K562 (cell line): ENCODE data around the gene CKMT2. TPM values are rescaled to one million over a fixed set of nuclear protein-coding genes. Genes with fewer than 3 reads are reported as not detected.

Source experiments
- ATAC-seq: fragments of 200-7000 bp; cut with Tn5 transposase; 3 replicates; pipeline ENCODE4 v1.9.1; 2020; ENCODE audit warnings: moderate library complexity
- BruUV-seq: library from RNA; stranded (reverse); fragments of 400-500 nt; replicated peaks from 2 replicates; lab custom pipeline; 2021; lab: Mats Ljungman, UMichigan
- CTCF ChIA-PET: fragments of 300-600 bp; formaldehyde crosslinking; extraction: SDS; loops from one replicate; lab custom pipeline; 2021; ENCODE audit warnings: low intra/inter-chr PET ratio; lab: Yijun Ruan, JAX
- POLR2A ChIA-PET: fragments of 300-600, 350-650 bp; sonication (Branson Sonifier 250); formaldehyde crosslinking; extraction: SDS; loops from one replicate; lab custom pipeline; 2021; ENCODE audit warnings: antibody characterized with exemption, inconsistent platforms; lab: Yijun Ruan, JAX
- DNase-seq, 4 experiments: peaks; one replicate each; pipeline versions ENCODE4 v3.0.0 to v3.0.0-alpha.2; 2011 to 2018; ENCODE audit warnings: low spot score in 3 of 4, mixed read lengths in 3 of 4; ENCODE audit errors: extremely low read depth in 1 of 4
- FAIRE-seq: peaks from 2 replicates; lab custom pipeline; 2011; peaks lifted over from hg19 to GRCh38; lab: Jason Lieb, UNC
- H2AFZ ChIP-seq: 2 replicates; pipeline ENCODE4 v1.6.0; 2011; ENCODE audit warnings: low read depth, low read length, control low read depth, inconsistent platforms
- H3K27ac ChIP-seq: fragments of 200-600 bp; 3 replicates; pipeline ENCODE4 v1.8.0; 2011; ENCODE audit warnings: low read depth, mild to moderate bottlenecking, control low read depth, inconsistent platforms, low read length, moderate library complexity, mixed read lengths; ENCODE audit errors: extremely low read depth
- H3K27me3 ChIP-seq, 2 experiments: fragments of 300-600 bp in 1 of 2; 2 replicates in 1 of 2; 3 replicates in 1 of 2; pipeline versions ENCODE4 v1.6.0 to v1.8.0; 2011; ENCODE audit warnings: inconsistent platforms in 2 of 2, low read length in 2 of 2, mild to moderate bottlenecking in 1 of 2, mixed read lengths in 1 of 2, moderate library complexity in 1 of 2; ENCODE audit not compliant: control insufficient read depth in 2 of 2, insufficient read depth in 2 of 2
- H3K36me3 ChIP-seq: fragments of 300-600 bp; 3 replicates; pipeline ENCODE4 v1.8.0; 2011; ENCODE audit warnings: mild to moderate bottlenecking, low read length, inconsistent platforms; ENCODE audit not compliant: control insufficient read depth, insufficient read depth
- H3K4me1 ChIP-seq, 2 experiments: fragments of 200-600 bp in 1 of 2; replicated peaks in 1 of 2; 2 replicates in 1 of 2; 3 replicates in 1 of 2; pipeline versions ENCODE4 v1.5.1 to v1.8.0; 2011; ENCODE audit warnings: inconsistent platforms in 2 of 2, low read length in 2 of 2, mild to moderate bottlenecking in 1 of 2, mixed read lengths in 1 of 2, moderate library complexity in 1 of 2; ENCODE audit not compliant: control insufficient read depth in 2 of 2, insufficient read depth in 2 of 2
- H3K4me2 ChIP-seq: 2 replicates; pipeline ENCODE4 v1.6.1; 2011; ENCODE audit warnings: low read length, control low read depth, inconsistent platforms, mixed read lengths; ENCODE audit not compliant: insufficient read depth
- H3K4me3 ChIP-seq: fragments of 200-600 bp; sonication (generic), shearing (Covaris generic); 2 replicates; pipeline ENCODE4 v1.5.1; 2016; ENCODE audit warnings: control low read depth, inconsistent platforms
- H3K79me2 ChIP-seq: fragments of 200-600 bp; 3 replicates; pipeline ENCODE4 v1.8.0; 2011; ENCODE audit warnings: low read length, inconsistent platforms; ENCODE audit not compliant: control insufficient read depth, insufficient read depth
- H3K9ac ChIP-seq, 2 experiments: 2 replicates each; pipeline versions ENCODE4 v1.6.0 to v1.6.1; 2011; ENCODE audit warnings: low read depth in 2 of 2, low read length in 2 of 2, control low read depth in 1 of 2, inconsistent platforms in 1 of 2, mild to moderate bottlenecking in 1 of 2, mixed read lengths in 1 of 2; ENCODE audit not compliant: insufficient read depth in 1 of 2
- H3K9me1 ChIP-seq: one replicate; pipeline ENCODE4 v1.6.0; 2011; ENCODE audit warnings: inconsistent platforms, mild to moderate bottlenecking, low read length, moderate library complexity; ENCODE audit not compliant: control insufficient read depth, insufficient read depth
- H3K9me3 ChIP-seq: replicated peaks from 2 replicates; pipeline ENCODE4 v1.5.1; 2011; ENCODE audit warnings: low read depth, low read length, inconsistent platforms; ENCODE audit not compliant: control insufficient read depth, insufficient read depth
- H4K20me1 ChIP-seq: replicated peaks from 2 replicates; pipeline ENCODE4 v1.6.1; 2011; ENCODE audit warnings: low read length, inconsistent platforms, mixed read lengths; ENCODE audit not compliant: control insufficient read depth, insufficient read depth
- BACH1 ChIP-seq: fragments of 200-800 bp; sonication (Bioruptor generic); IDR thresholded peaks from 2 replicates; pipeline ENCODE4 v1.6.1; 2016; ENCODE audit warnings: missing genetic modification characterization, missing compliant biosample characterization
- DNMT1 ChIP-seq: fragments of 450-650 bp; IDR thresholded peaks from 2 replicates; pipeline ENCODE4 v1.6.1; 2016; ENCODE audit warnings: antibody characterized with exemption, mild to moderate bottlenecking
- HBP1 ChIP-seq: fragments of 450-650 bp; formaldehyde crosslinking; IDR thresholded peaks from 2 replicates; pipeline ENCODE4 v1.4.0; 2022; ENCODE audit warnings: missing genetic modification characterization
- SAFB ChIP-seq: fragments of 200-400 bp; formaldehyde crosslinking; IDR thresholded peaks from 2 replicates; pipeline ENCODE4 v1.6.1; 2017; ENCODE audit warnings: low read depth, low read length, borderline replicate concordance
- TFAP4 ChIP-seq: sonication (generic); formaldehyde crosslinking; IDR thresholded peaks from 2 replicates; pipeline ENCODE4 v1.8.0; 2022; ENCODE audit warnings: missing genetic modification reagents, mild to moderate bottlenecking, moderate library complexity, borderline replicate concordance
- TOE1 ChIP-seq, 2 experiments: fragments of 450-650 bp in 1 of 2; sonication (generic) in 1 of 2; formaldehyde crosslinking in 1 of 2; IDR thresholded peaks; 2 replicates each; pipeline versions ENCODE4 v1.7.1 to v1.8.0; 2016 to 2022; ENCODE audit warnings: borderline replicate concordance in 2 of 2, mild to moderate bottlenecking in 2 of 2, antibody characterized with exemption in 1 of 2, inconsistent platforms in 1 of 2, low read depth in 1 of 2, missing genetic modification reagents in 1 of 2, moderate library complexity in 1 of 2
- ZBTB12 ChIP-seq: fragments of 250-450 bp; sonication (Bioruptor Pico); IDR thresholded peaks from 2 replicates; pipeline ENCODE4 v1.4.0; 2020
- ZBTB9 ChIP-seq: fragments of 450-650 bp; formaldehyde crosslinking; IDR thresholded peaks from 2 replicates; pipeline ENCODE4 v1.4.0; 2020; ENCODE audit warnings: mild to moderate bottlenecking, moderate library complexity
- ZNF124 ChIP-seq: sonication (generic); formaldehyde crosslinking; IDR thresholded peaks from 2 replicates; pipeline ENCODE4 v1.8.1; 2022; ENCODE audit warnings: missing genetic modification reagents
- ZNF146 ChIP-seq: IDR thresholded peaks from one replicate; pipeline ENCODE4 v1.6.1; 2018; ENCODE audit warnings: missing compliant biosample characterization; ENCODE audit not compliant: unreplicated experiment
- ZNF436 ChIP-seq: fragments of 250-450, 450-650 bp; sonication (Bioruptor Pico); formaldehyde crosslinking; IDR thresholded peaks from 2 replicates; pipeline ENCODE4 v1.7.0; 2020; ENCODE audit warnings: mild to moderate bottlenecking
- ZNF507 ChIP-seq: conservative IDR thresholded peaks from 2 replicates; pipeline ENCODE4 v1.6.1; 2017; ENCODE audit warnings: missing genetic modification characterization, missing compliant biosample characterization
- WGBS: fragments of 100-300 bp; shearing (Covaris generic); methylation state at CpG from one replicate; pipeline ENCODE4 v1.1.6; 2016; ENCODE audit warnings: low coverage, mixed read lengths; ENCODE audit not compliant: insufficient coverage; ENCODE audit errors: missing lambda C conversion rate; 5-methylcytosine and 5-hydroxymethylcytosine counted together
- in situ Hi-C: fragments of 300-500 bp; cut with MboI; formaldehyde crosslinking; loops from 4 replicates; pipeline ENCODE4 v1.15.0; 2018; ENCODE audit warnings: inconsistent platforms, mixed read lengths
- intact Hi-C: fragments of 100-400 bp; cut with micrococcal nuclease; formaldehyde crosslinking; loops from 2 replicates; pipeline ENCODE4 v1.14.2; 2022
- polyA plus RNA-seq, 8 experiments: library from polyadenylated mRNA; depleted of rRNA in 4 of 8; stranded (reverse) in 5 of 8; unstranded in 3 of 8; fragments of >200 nt; fragmentation: Nextera tagmentation in 2 of 8; fragmentation: Illumina TruSeq in 1 of 8; extraction: Ambion mirVana in 2 of 8; extraction: Trizol in 1 of 8; gene quantifications; 2 replicates each; pipeline versions ENCODE4 v1.2.1 to v1.2.3, GENCODE V29; 2011 to 2014; ENCODE audit warnings: inconsistent platforms in 1 of 8, missing spikeins in 1 of 8
- total RNA-seq, 7 experiments: library from RNA; depleted of rRNA in 6 of 7; stranded (reverse); fragments of >200 nt in 6 of 7; fragmentation: Illumina TruSeq in 2 of 7; extraction: Trizol in 2 of 7; gene quantifications; 2 replicates each; pipeline versions ENCODE4 v1.2.1 to v1.2.3, GENCODE V29; 2011 to 2021; ENCODE audit warnings: low replicate concordance in 1 of 7

CKMT2 gene
- total and polyA plus RNA-seq, 9 of the 15 experiments (the other 6 are each of a cell fraction or from before 2014, with no cell fraction given): 0.03 TPM; not detected in 8

- Histone ChIP-seq H3K27ac (no peak overlapping the region), H4K20me1 (no peaks in the 10 kb centered on the region), H3K4me1 (no peaks in the 10 kb centered on the region), H3K36me3 (no peaks in the 10 kb centered on the region), H3K4me3 (no peak overlapping the region), H3K9me3 (no peaks in the 10 kb centered on the region), H3K4me2 (no peak overlapping the region), H3K9ac (no peak overlapping the region), H2AFZ (no peak overlapping the region), H3K79me2 (no peaks in the 10 kb centered on the region), H3K9me1 (no peaks in the 10 kb centered on the region), H3K27me3 (peaks cover 36 to 49% of the 10 kb centered on the region in 2 experiments)
- in situ Hi-C loops: no loop called here
- no TSS peak for BruUV-seq
- ChIA-PET CTCF (no interaction called here), POLR2A (interaction anchor here (0.8 kb wide), 1 partner anchor 9 kb away, joined by 3 read pairs; no protein-coding TSS in a partner anchor)
- FAIRE-seq (no peak), DNase-seq (no peak), ATAC-seq (no peak)
- 0% methylated on average over 5 of the region's 5 CpGs for WGBS
- intact Hi-C loops: loop anchor here (5.0 kb wide), 1 partner anchor 88 kb away; no protein-coding TSS in a partner anchor
- TF ChIP-seq ZNF124 (CRISPR knock-in tag): no peak
- TF ChIP-seq SAFB: no peak
- TF ChIP-seq TOE1 (IDR thresholded peaks at IDR 0.05; ENCODE audit: borderline replicate concordance): no peak
- no peak for TF ChIP-seq TOE1 (CRISPR knock-in tag; IDR thresholded peaks at IDR 0.05; ENCODE audit: borderline replicate concordance, low read depth)
- no peak for TF ChIP-seq ZNF507 (tag)
- TF ChIP-seq ZBTB12 (CRISPR knock-in tag): no peak
- TF ChIP-seq BACH1 (tag): no peak
- no peak for TF ChIP-seq ZBTB9 (CRISPR knock-in tag)
- TF ChIP-seq DNMT1: no peak
- no peak for TF ChIP-seq ZNF436
- TF ChIP-seq TFAP4 (CRISPR knock-in tag): no peak
- TF ChIP-seq HBP1: no peak
- TF ChIP-seq ZNF146: no peak
Measured at GRCh38 chr5:81209386-81209785, 23.7 kb upstream of the CKMT2 start.
